Fibroblast of mammary gland (primary cell): ENCODE data around the gene TMEM237.

Experiments used
- DNase-seq: peaks from one replicate; pipeline ENCODE4 v3.0.0-alpha.2; 2010; ENCODE audit warnings: low read depth
- H3K4me3 ChIP-seq: 2 replicates; pipeline ENCODE4 v1.5.1; 2011; ENCODE audit warnings: low read depth, mild to moderate bottlenecking, low read length, moderate library complexity; ENCODE audit not compliant: control insufficient read depth
- TF ChIP-seq, protein P1 (sequence below): conservative IDR thresholded peaks from 2 replicates; pipeline ENCODE4 v1.5.1; 2011; ENCODE audit warnings: low read depth, low read length, inconsistent platforms; ENCODE audit not compliant: control insufficient read depth, insufficient read depth

TMEM237 gene

DNA sequence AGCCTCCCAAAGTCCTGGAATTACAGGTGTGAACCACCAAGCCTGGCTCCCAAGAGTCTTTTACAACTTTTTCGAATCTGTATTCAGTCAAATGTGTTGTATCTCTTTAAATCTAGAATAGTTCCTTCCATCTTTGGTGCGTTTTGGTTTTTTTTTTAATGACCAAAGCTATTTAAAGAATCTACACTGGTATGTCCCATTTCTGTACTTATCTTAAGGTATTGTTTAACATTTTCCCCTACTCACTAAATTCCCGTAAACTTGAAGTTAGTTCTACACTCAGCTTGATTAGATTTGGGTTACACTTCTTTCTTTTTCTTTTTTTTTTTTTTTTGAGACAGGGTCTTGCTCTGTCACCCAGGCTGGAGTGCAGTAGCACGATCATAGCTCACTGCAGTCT lies 63.8 kb downstream of the TMEM237 start:
- no peak overlapping the region for H3K4me3 ChIP-seq
- no peak for DNase-seq
- TF ChIP-seq, protein P1, sequence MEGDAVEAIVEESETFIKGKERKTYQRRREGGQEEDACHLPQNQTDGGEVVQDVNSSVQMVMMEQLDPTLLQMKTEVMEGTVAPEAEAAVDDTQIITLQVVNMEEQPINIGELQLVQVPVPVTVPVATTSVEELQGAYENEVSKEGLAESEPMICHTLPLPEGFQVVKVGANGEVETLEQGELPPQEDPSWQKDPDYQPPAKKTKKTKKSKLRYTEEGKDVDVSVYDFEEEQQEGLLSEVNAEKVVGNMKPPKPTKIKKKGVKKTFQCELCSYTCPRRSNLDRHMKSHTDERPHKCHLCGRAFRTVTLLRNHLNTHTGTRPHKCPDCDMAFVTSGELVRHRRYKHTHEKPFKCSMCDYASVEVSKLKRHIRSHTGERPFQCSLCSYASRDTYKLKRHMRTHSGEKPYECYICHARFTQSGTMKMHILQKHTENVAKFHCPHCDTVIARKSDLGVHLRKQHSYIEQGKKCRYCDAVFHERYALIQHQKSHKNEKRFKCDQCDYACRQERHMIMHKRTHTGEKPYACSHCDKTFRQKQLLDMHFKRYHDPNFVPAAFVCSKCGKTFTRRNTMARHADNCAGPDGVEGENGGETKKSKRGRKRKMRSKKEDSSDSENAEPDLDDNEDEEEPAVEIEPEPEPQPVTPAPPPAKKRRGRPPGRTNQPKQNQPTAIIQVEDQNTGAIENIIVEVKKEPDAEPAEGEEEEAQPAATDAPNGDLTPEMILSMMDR: no peak

DNA sequence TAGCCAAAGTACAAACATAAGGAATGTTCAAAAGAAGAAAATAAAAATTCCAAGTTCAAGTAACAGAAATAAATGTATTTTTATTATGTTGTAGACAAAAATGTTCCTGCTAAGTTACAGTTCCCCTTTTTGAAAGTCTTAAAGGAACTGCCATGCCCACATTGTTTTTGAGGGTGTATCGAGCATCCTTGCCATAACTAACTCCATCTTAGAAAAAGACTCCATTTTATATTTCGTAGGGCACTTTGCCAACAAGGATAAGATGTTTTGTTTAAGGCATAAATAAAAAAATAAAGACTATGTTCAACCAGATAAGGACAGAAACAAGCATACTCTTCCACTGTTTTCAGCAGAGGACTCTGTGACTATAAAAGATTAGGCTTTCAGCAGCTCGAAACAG lies 67.3 kb downstream of the TMEM237 start:
- H3K4me3 ChIP-seq: no peak overlapping the region
- no peak for DNase-seq
- TF ChIP-seq, protein P1: no peak

DNA sequence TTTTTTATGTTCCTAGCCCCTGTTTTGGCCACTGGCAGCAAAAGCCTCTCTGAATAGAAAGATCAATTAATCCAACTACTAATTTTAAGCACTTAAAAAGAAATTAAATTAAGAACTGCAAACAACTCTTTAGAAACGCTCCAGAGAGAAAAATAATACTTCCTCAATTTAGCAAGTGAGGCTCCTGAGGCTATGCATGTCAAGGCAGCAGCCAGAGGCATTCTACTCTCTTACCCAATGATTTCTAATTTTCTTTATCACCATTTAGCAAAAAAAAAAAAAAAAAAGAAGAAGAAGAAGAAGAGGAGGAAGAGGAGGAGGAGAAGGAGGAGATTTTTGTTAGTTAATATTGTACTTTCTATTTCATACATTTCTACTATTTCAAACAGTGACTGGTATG lies 68.5 kb downstream of the TMEM237 start:
- TF ChIP-seq, protein P1: no peak
- no peak overlapping the region for H3K4me3 ChIP-seq
- no peak for DNase-seq

DNA sequence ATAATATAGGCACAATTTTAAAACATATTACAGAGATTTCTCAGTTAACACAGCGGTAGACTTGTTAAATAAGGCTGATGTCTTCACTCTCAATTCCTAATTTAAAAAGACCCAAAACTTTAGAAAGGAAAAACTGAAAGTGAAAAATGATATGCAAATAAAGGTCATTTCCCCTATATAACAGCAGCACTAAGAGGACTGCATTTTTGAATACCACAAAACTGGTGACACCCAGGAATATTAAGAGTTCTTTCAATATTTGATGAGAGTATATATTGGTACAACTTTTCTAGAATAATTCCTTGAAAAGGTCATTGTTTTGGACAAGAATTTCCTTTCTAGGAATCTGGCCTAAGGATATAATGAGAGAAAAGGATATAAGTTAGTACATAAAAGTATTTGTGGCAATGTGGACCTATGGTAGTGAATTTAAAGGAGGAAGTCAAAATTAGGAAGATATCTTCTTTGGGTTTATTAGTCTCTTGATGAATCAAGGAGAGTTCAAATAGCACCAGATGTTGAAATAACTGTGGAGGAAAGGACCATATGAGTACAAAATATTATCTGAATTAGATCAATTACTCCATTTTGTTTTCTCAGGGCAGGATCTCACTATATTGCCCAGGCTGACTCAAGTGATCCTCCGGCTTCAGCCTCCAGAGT lies 70.3 kb downstream of the TMEM237 start:
- TF ChIP-seq, protein P1: no peak
- DNase-seq: no peak
- no peak overlapping the region for H3K4me3 ChIP-seq
